KOPT-K1 (cell line): ENCODE data around the gene ATP4B.

ENCODE experiments used
- H3K27ac ChIP-seq: fragments of 200-600 bp; sonication (generic); 2 replicates; pipeline ENCODE4 v1.5.1; 2016; ENCODE audit warnings: antibody characterized with exemption, mild to moderate bottlenecking, low read depth, low read length; ENCODE audit not compliant: poor library complexity, severe bottlenecking
- H3K36me3 ChIP-seq: fragments of 200-600 bp; sonication (generic); 2 replicates; pipeline ENCODE4 v1.5.1; 2017; ENCODE audit warnings: antibody characterized with exemption, mild to moderate bottlenecking, low read length, moderate library complexity; ENCODE audit not compliant: insufficient read depth
- H3K9me3 ChIP-seq: fragments of 200-600 bp; sonication (generic); 2 replicates; pipeline ENCODE4 v1.5.1; 2017; ENCODE audit warnings: antibody characterized with exemption, low read length, mild to moderate bottlenecking; ENCODE audit not compliant: insufficient read depth, poor library complexity, severe bottlenecking

Gene ATP4B

GRCh38 chr13:113651511-113652403 is 6.2 kb downstream of the ATP4B start:
- H3K36me3 ChIP-seq = peaks cover 13% of the 10 kb centered on the region; the same call in 1 of the 2 replicates
- H3K27ac ChIP-seq = no peak overlapping the region
- H3K9me3 ChIP-seq = no peaks in the 10 kb centered on the region

DNA sequence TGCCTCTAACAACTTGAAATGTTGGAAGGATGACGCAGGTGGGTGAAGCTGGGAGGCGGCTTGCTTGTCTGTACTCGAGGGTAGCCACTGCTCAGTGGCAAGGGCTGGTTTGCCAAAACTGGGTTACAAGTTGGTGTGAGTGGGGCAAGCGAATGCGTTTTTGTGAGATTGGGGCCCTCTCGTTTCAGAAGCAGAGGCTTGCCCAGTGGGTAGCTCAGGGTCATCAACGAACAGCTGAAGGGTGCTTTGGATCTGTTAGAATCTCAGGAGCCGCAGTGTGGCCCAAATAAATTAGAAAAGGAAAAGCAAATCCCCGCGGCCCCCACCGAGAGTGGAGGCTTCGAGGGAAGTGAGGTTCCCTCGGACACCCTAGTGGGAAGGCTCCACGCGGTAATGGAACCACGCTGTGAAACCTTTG is 7.3 kb downstream of the ATP4B start:
- Histone ChIP-seq H3K9me3 (no peaks in the 10 kb centered on the region), H3K36me3 (peaks cover 13% of the 10 kb centered on the region; the same call in 1 of the 2 replicates), H3K27ac (no peak overlapping the region)

- peaks cover 15% of the 10 kb centered on the region; the same call in 1 of the 2 replicates for H3K36me3 ChIP-seq
- H3K27ac ChIP-seq = no peak overlapping the region
- no peaks in the 10 kb centered on the region for H3K9me3 ChIP-seq
Observed at GRCh38 chr13:113650275-113650674, 7.7 kb downstream of the ATP4B start.

- no peaks in the 10 kb centered on the region for H3K9me3 ChIP-seq
Observed at GRCh38 chr13:113649212-113649611, 8.8 kb downstream of the ATP4B start.

GRCh38 chr13:113648216-113648610 is 9.8 kb downstream of the ATP4B start:
- Histone ChIP-seq H3K36me3 (peaks cover 34% of the 10 kb centered on the region), H3K27ac (no peak overlapping the region), H3K9me3 (no peaks in the 10 kb centered on the region)

More at GRCh38 chr13:113649212-113649611, 8.8 kb downstream of the ATP4B start:
- Histone ChIP-seq H3K27ac (no peak overlapping the region), H3K36me3 (peaks cover 24% of the 10 kb centered on the region)

DNA sequence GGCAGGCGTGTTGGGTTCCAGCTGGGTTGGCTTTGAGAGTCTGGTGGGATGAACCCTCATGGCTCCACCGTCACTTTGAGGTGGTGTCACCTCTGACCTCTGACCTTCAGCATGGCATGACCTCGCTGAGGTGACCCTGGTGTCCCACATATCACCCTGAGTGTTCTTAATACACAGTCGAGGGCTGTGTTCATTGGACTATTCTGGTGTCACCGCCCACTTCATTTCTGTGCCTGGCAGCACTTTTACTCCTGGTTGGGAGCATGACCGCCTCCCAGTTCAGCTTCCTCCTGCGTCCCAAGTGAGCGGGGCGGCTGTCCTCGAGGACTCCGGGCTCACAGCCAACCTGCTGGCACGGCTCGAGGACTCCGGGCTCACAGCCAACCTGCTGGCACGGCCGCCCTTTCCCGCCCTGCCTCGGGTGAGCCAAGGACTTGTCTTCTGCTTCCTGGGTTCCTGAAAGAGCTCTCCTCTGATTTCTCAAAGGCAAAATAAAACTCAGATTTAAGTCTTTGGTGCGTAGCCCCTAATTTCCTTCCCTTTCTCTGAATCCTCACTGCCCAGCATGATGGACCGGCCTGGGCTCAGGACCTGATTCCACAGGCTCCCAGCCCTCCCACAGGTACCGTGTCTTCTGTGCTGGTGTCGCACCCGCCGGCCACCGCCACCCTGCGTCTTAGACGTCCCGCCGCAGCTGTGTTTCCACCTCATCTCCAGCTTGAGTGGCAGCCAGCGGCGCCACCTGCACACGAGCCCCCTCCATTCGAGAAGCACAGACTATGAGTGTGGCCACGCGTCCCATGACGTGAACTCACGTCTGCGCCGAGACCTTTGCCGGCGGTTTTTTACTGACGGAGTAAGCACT is 10.4 kb downstream of the ATP4B start:
- H3K36me3 ChIP-seq = peaks cover 41% of the 10 kb centered on the region
- no peak overlapping the region for H3K27ac ChIP-seq
- H3K9me3 ChIP-seq = no peaks in the 10 kb centered on the region

- H3K27ac ChIP-seq = no peak overlapping the region
- H3K9me3 ChIP-seq = no peaks in the 10 kb centered on the region
- H3K36me3 ChIP-seq = peaks cover 47% of the 10 kb centered on the region
Observed at GRCh38 chr13:113646921-113647340, 11.1 kb downstream of the ATP4B start.

GRCh38 chr13:113646376-113646775 is 11.6 kb downstream of the ATP4B start:
- H3K36me3 ChIP-seq = peaks cover 53% of the 10 kb centered on the region
- no peak overlapping the region for H3K27ac ChIP-seq
- no peaks in the 10 kb centered on the region for H3K9me3 ChIP-seq

GRCh38 chr13:113645329-113645728 is 12.7 kb downstream of the ATP4B start:
- no peaks in the 10 kb centered on the region for H3K9me3 ChIP-seq
- no peak overlapping the region for H3K27ac ChIP-seq
- H3K36me3 ChIP-seq = peaks cover 60% of the 10 kb centered on the region

DNA sequence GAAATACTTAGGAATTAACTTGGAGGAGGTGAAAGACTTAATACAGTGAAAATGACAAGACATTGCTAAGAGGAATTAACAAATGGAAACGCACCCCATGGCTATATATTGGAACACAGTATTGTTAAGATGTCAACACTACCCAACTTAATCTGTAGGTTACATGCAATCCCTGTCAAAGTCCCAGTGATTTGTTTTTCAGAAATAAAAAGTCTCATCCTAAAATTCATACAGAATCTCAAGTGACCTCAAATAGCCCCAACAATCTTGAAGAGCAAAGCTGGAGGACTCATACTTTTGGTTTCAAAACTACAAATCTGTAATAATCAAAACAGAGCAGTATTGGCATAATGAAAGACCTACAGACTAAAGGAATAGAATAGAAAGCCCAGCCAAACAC is 13.2 kb downstream of the ATP4B start:
- no peak overlapping the region for H3K27ac ChIP-seq
- no peaks in the 10 kb centered on the region for H3K9me3 ChIP-seq
- peaks cover 66% of the 10 kb centered on the region for H3K36me3 ChIP-seq

- Histone ChIP-seq H3K36me3 (peaks cover 73% of the 10 kb centered on the region), H3K27ac (no peak overlapping the region), H3K9me3 (no peaks in the 10 kb centered on the region)
Observed at GRCh38 chr13:113643593-113643992, 14.4 kb downstream of the ATP4B start.

DNA sequence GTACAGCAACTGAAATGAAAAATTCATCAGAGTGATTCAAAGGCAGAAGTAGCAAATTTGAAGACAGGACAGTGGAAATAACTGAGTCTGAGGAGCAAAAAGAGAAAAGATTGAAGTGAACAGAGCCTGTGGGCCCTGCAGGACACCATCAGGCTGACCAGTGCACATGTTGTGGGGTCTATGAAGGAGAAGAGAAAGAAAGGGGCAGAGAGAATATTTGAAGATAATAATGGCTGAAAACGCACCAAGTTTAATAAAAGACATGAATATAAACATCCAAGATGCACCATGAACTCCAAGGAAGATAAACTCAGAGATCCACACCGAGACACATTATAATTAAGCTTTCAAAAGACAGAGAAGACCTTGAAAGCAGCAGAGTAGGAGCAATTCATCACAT is 15.4 kb downstream of the ATP4B start:
- Histone ChIP-seq H3K36me3 (peaks cover 75% of the 10 kb centered on the region), H3K9me3 (no peaks in the 10 kb centered on the region), H3K27ac (no peak overlapping the region)

DNA sequence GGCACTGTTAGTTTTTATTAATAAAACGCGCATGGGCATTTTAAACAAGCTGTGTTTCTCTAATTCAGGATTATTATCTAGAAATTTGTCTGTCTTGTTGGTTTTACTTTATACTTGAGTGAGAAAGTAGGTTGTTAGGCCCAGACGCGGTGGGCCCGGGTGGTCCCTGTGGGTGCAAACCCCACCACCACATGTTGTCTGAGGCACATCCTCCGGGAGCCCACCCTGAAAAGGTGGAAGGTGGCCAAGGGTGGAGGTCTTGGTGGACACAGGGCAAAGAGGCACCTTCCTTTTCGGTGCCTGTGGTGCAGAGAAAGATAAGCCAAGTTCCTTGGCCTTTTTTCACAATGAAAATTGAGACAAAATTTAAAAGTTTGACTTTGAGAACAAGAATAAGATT is 16.6 kb downstream of the ATP4B start:
- peaks cover 86% of the 10 kb centered on the region for H3K36me3 ChIP-seq
- no peak overlapping the region for H3K27ac ChIP-seq
- H3K9me3 ChIP-seq = no peaks in the 10 kb centered on the region

DNA sequence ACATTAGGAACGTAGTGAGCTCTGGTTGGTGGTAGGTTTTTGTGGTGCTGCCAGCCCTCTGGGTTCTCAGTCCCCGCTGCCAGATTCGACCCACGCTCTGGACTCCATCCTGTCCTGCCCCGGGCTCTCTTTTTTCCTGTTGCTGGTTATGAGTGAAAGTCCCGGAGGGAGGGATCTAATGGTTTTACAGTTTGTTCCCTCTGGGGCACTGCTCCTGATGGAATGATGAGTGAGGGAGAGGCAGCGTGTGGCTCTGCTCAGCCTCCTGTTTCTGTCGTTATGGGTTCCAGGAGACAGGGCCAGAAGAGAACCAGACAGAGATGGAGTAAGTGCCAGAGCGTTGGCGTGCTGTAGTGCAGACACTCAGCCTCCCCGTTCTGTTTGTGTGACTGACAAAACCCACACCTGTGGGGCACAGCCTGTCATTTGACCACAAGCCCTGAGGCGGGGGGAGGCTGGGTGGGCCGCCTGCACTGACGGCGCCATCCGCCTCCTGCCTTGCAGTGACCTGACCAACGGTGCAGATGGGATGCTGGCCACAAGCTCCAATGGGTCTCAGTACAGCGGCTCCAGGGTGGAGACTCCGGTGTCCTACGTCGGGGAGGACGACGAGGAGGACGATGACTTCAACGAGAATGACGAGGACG is 18.3 kb downstream of the ATP4B start:
- no peak overlapping the region for H3K27ac ChIP-seq
- H3K36me3 ChIP-seq = peaks cover 96% of the 10 kb centered on the region
- no peaks in the 10 kb centered on the region for H3K9me3 ChIP-seq

GRCh38 chr13:113638806-113639205 is 19.2 kb downstream of the ATP4B start:
- Histone ChIP-seq H3K36me3 (peaks cover 97% of the 10 kb centered on the region), H3K27ac (no peak overlapping the region), H3K9me3 (no peaks in the 10 kb centered on the region)
